Fibroblast of lung (primary cell): ENCODE data around the gene ISG15. TPM values are rescaled to one million over a fixed set of nuclear protein-coding genes. Genes with fewer than 3 reads are reported as not detected.

ENCODE experiments used
- DNase-seq, 2 donors: peaks; one replicate each; pipeline versions ENCODE4 v3.0.0 to v3.0.0-alpha.2; 2010; ENCODE audit warnings: low read depth in 2 of 2
- H2AFZ ChIP-seq: 2 replicates; pipeline ENCODE4 v1.5.1; 2012; ENCODE audit warnings: low read length, control low read depth, inconsistent platforms
- H3K27ac ChIP-seq: 2 replicates; pipeline ENCODE4 v1.5.1; 2011; ENCODE audit warnings: low read length, control low read depth; ENCODE audit not compliant: insufficient read depth
- H3K27me3 ChIP-seq: 2 replicates; pipeline ENCODE4 v1.5.1; 2011; ENCODE audit warnings: mild to moderate bottlenecking, low read length; ENCODE audit not compliant: control insufficient read depth, insufficient read depth
- H3K36me3 ChIP-seq: 2 replicates; pipeline ENCODE4 v1.5.1; 2011; ENCODE audit warnings: low read length; ENCODE audit not compliant: control insufficient read depth, insufficient read depth
- H3K4me1 ChIP-seq: 2 replicates; pipeline ENCODE4 v1.5.1; 2011; ENCODE audit warnings: low read length; ENCODE audit not compliant: control insufficient read depth, insufficient read depth; ENCODE audit errors: extremely low read depth
- H3K4me2 ChIP-seq: 2 replicates; pipeline ENCODE4 v1.5.1; 2011; ENCODE audit warnings: low read length, control low read depth; ENCODE audit not compliant: insufficient read depth; ENCODE audit errors: extremely low read depth
- H3K4me3 ChIP-seq, 4 experiments: fragments of 200-600 bp in 1 of 4; sonication (generic) in 1 of 4; replicated peaks in 1 of 4; 2 replicates each; pipeline ENCODE4 v1.5.1; 2011 to 2016; ENCODE audit warnings: low read length in 4 of 4, low read depth in 3 of 4, mild to moderate bottlenecking in 3 of 4, control low read depth in 2 of 4, inconsistent platforms in 1 of 4, mixed read lengths in 1 of 4; ENCODE audit not compliant: insufficient read depth in 1 of 4; ENCODE audit errors: control extremely low read depth in 1 of 4
- H3K79me2 ChIP-seq: 2 replicates; pipeline ENCODE4 v1.5.1; 2012; ENCODE audit warnings: mild to moderate bottlenecking, low read length, inconsistent platforms; ENCODE audit not compliant: control insufficient read depth, insufficient read depth
- H3K9ac ChIP-seq: 2 replicates; pipeline ENCODE4 v1.5.1; 2011; ENCODE audit warnings: mild to moderate bottlenecking, low read length, control low read depth; ENCODE audit not compliant: insufficient read depth
- H3K9me3 ChIP-seq: 2 replicates; pipeline ENCODE4 v1.5.1; 2012; ENCODE audit warnings: low read depth, low read length; ENCODE audit not compliant: control insufficient read depth, insufficient read depth
- H4K20me1 ChIP-seq: 2 replicates; pipeline ENCODE4 v1.5.1; 2011; ENCODE audit warnings: low read length; ENCODE audit not compliant: control insufficient read depth, insufficient read depth; ENCODE audit errors: extremely low read depth
- EZH2 ChIP-seq: IDR thresholded peaks from 2 replicates; pipeline ENCODE4 v1.5.1; 2012; ENCODE audit warnings: low read length, control low read depth, mild to moderate bottlenecking; ENCODE audit errors: missing control alignments
- polyA plus RNA-seq, 2 donors: library from polyadenylated mRNA; depleted of rRNA in 1 of 2; stranded (reverse) in 1 of 2; unstranded in 1 of 2; fragments of >200 nt; gene quantifications; 2 replicates each; pipeline ENCODE4 v1.2.1, GENCODE V29; 2011 to 2012; ENCODE audit warnings: missing spikeins in 1 of 2
- total RNA-seq: library from RNA; depleted of rRNA; stranded (reverse); fragments of >200 nt; gene quantifications from 2 replicates; pipeline ENCODE4 v1.2.1, GENCODE V29; 2014
- TF ChIP-seq, protein P1 (sequence below), 2 donors: IDR thresholded peaks in 1 of 2; conservative IDR thresholded peaks in 1 of 2; 1 replicate in 1 of 2; 2 replicates in 1 of 2; pipeline ENCODE4 v1.5.1; 2011 to 2012; ENCODE audit warnings: low read length in 2 of 2, control low read depth in 1 of 2, inconsistent platforms in 1 of 2, low read depth in 1 of 2, mild to moderate bottlenecking in 1 of 2

Gene ISG15
- total and polyA plus RNA-seq, 2 donors (not counting 1 experiment from before 2014, with no cell fraction given): 24.2 to 93.3 TPM

DNA sequence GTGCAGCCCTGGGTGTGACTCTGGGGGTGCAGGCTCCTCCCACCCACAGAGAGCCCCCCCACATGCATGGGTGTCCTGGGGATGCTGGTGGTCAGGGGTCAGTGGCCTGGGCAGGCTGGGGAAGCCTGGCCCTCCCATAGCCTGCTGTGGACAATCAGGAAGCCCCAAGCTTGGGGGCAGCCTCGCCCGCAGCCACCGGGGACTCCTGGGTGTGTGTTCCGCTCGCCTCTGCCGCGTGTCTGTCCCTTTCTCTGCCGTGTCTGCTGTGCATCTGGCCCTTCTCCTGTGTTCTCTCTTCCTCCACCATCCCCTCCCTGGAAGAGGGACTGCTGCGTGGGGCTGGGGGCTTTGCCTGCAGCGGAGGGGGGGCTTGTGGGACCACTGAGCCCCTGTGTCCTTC is 29.5 kb downstream of the ISG15 start:
- TF ChIP-seq, protein P1, sequence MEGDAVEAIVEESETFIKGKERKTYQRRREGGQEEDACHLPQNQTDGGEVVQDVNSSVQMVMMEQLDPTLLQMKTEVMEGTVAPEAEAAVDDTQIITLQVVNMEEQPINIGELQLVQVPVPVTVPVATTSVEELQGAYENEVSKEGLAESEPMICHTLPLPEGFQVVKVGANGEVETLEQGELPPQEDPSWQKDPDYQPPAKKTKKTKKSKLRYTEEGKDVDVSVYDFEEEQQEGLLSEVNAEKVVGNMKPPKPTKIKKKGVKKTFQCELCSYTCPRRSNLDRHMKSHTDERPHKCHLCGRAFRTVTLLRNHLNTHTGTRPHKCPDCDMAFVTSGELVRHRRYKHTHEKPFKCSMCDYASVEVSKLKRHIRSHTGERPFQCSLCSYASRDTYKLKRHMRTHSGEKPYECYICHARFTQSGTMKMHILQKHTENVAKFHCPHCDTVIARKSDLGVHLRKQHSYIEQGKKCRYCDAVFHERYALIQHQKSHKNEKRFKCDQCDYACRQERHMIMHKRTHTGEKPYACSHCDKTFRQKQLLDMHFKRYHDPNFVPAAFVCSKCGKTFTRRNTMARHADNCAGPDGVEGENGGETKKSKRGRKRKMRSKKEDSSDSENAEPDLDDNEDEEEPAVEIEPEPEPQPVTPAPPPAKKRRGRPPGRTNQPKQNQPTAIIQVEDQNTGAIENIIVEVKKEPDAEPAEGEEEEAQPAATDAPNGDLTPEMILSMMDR (conservative IDR thresholded peaks at IDR 0.05 in 1 of 2, IDR thresholded peaks at IDR 0.05 in 1 of 2; ENCODE audit: low read depth in 1 of 2, low read length in 2 of 2): no peak
- no peak for TF ChIP-seq EZH2
- Histone ChIP-seq H3K9ac (no peak overlapping the region), H3K4me3 (no peak overlapping the region), H3K4me1 (peaks cover 7% of the 10 kb centered on the region), H3K4me2 (no peak overlapping the region), H3K27me3 (no peaks in the 10 kb centered on the region), H3K36me3 (peaks cover 9% of the 10 kb centered on the region), H3K27ac (no peak overlapping the region), H3K9me3 (no peaks in the 10 kb centered on the region), H4K20me1 (no peaks in the 10 kb centered on the region), H2AFZ (no peak overlapping the region), H3K79me2 (no peaks in the 10 kb centered on the region)
- DNase-seq: no peak

DNA sequence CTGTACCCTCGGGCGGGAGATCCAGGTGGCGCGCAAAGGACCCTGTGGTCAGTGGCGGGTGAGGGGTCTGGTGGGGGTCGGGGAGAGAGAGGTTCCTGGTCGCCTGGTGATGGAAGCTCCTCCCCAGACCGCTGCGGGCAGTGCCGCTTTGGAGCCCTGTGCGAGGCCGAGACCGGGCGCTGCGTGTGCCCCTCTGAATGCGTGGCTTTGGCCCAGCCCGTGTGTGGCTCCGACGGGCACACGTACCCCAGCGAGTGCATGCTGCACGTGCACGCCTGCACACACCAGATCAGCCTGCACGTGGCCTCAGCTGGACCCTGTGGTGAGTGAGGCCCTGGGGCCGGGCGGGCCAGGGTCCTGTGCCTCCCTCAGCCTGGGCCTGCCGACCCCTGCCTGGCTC is 30.1 kb downstream of the ISG15 start:
- Histone ChIP-seq H3K27me3 (no peaks in the 10 kb centered on the region), H3K36me3 (peaks cover 9% of the 10 kb centered on the region)
- TF ChIP-seq, protein P1 (conservative IDR thresholded peaks at IDR 0.05 in 1 of 2, IDR thresholded peaks at IDR 0.05 in 1 of 2; ENCODE audit: low read depth in 1 of 2, low read length in 2 of 2): no peak
- TF ChIP-seq EZH2: no peak

DNA sequence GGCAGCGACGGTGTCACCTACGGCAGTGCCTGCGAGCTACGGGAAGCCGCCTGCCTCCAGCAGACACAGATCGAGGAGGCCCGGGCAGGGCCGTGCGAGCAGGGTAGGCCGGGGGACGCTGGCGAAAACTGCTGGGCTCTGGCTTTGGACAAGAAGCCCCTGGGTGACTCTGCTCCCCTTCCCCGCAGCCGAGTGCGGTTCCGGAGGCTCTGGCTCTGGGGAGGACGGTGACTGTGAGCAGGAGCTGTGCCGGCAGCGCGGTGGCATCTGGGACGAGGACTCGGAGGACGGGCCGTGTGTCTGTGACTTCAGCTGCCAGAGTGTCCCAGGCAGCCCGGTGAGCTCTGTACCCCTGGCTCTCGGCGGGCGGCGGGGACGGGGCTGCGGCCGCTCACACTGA is 30.6 kb downstream of the ISG15 start:
- Histone ChIP-seq H3K4me3 (no peak overlapping the region), H3K27me3 (no peaks in the 10 kb centered on the region), H2AFZ (no peak overlapping the region), H3K9ac (no peak overlapping the region), H3K9me3 (no peaks in the 10 kb centered on the region), H3K79me2 (no peaks in the 10 kb centered on the region), H3K27ac (no peak overlapping the region), H3K36me3 (peaks cover 9% of the 10 kb centered on the region), H3K4me1 (peaks cover 7% of the 10 kb centered on the region), H4K20me1 (no peaks in the 10 kb centered on the region), H3K4me2 (no peak overlapping the region)
- DNase-seq: no peak
- TF ChIP-seq EZH2: no peak
- TF ChIP-seq, protein P1 (conservative IDR thresholded peaks at IDR 0.05 in 1 of 2, IDR thresholded peaks at IDR 0.05 in 1 of 2; ENCODE audit: low read depth in 1 of 2, low read length in 2 of 2): no peak

More for the DNA sequence above, 30.1 kb downstream of the ISG15 start:
- Histone ChIP-seq H2AFZ (no peak overlapping the region), H3K9ac (no peak overlapping the region), H3K4me1 (peaks cover 7% of the 10 kb centered on the region), H3K4me3 (no peak overlapping the region), H3K27ac (no peak overlapping the region), H4K20me1 (no peaks in the 10 kb centered on the region), H3K9me3 (no peaks in the 10 kb centered on the region), H3K4me2 (no peak overlapping the region), H3K79me2 (no peaks in the 10 kb centered on the region)
- no peak for DNase-seq
